SIG-M5 treated with dmso at 0.1 percent for 504 hours (cell line): ENCODE results near the gene DPH3.

ENCODE experiments used
- DNase-seq: peaks from one replicate; lab custom pipeline; 2025; ENCODE audit not compliant: unreplicated experiment; lab: John Stamatoyannopoulos, UW

DPH3 gene

DNA sequence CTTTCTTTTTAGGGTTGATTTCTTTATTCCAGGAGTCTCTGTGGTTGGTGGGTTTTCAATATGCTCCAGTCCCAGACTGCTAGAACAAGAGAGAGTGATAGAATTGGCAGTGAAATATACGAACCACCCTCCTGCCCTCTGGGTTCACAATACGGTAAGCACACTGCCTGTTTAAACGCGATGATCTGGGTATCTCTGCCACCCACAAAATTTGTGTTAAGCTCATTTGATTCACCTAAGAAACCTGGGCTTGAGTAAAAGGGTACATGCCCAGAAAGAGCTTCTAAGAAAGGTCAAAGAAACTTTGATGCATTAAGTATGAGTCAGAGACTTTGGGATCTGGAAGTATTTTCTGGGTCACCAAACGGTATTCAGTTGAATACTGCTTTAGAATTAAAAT lies 30.1 kb upstream of the DPH3 start:
- DNase-seq: no peak

DNA sequence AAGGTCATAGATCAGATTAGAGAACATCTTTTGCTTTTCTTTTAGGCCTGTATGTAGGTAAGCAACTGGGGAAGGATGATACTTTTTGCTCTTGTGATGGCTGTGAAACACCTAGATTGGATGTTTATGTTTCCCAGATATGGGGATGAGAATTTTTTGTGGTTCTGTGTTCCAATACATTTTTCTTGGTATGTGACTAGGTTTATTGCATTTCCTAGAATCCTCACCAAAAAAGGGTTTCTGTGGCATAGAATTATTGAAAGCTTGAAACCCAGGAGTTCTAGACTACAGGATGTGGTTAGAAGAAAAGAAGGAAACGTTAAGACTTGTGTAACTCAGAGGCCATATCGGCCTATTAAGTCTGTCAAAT lies 26.1 kb upstream of the DPH3 start:
- peak; percentile 82 for DNase-seq

DNA sequence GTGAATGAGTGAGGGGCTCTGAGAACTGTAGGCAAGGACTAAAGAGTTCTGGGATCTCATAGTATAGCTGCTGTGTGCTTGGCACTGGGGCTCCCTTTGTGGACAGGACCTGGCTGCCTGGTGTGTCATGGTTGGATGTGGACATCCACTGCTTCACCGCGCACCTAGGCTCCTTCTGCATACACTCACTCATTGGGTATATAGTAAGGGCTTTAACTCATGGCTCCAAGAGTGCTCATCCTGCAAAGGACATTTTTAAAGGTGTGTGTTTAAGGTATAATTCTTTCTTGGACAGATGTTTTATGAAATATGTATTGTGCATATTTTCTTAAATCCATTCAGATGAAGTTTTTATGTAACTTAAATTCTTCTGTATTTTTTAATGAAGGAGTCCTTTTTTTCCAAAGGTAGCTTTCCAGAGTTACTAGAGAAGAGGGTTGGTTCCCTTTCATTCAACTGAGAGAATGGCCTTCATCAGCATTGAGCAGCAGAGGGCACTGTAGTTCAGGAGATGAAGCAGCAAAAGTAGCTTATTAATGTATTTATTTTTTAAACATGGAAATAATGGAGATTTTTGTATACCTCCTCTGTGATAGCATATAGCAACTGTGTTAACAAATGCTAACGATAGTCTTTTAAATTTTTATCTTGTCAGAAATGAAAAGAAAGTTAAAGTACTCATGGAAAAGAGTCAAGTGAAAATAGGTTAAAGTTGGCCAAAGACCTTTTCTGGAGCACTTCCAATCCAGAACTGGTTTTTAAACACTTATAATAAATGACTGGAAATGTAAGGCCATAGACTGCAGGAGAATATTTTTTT lies 25.5 kb upstream of the DPH3 start:
- DNase-seq: peak; percentile 73

DNA sequence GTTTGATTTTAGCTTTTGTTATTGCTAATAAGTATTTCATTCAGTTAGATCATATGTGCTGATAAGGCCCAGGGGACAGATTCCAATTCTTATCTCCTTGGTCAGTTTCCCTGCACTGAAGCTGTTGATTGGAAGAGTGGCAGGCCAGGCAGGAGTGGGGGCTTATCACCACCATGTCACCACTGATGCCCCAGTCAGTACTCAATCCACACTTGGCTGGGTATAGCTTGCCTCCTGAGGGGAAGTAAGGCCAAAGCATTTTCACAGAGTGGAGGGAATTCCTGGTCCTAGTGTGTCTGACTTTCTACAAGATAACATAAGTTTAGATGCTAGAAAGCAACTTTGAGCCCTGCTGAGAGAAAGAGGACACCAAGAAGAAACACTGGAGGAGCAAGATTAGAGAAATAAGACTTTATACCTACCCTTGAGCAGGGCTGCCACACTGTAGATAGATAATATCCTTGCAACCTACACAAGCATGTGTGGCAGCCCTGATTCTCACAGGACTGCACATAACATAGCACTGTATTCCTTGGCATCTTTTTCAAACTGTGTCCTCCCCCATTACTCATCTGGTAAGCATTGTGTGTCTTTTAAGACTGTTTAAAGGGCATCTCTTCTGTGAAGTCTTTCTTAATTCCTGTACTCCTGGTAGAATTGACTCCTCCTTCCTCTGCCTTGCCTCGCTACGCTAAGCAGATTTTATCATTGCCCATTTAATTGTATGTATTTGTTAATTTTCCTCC lies 24.6 kb upstream of the DPH3 start:
- no peak for DNase-seq

DNA sequence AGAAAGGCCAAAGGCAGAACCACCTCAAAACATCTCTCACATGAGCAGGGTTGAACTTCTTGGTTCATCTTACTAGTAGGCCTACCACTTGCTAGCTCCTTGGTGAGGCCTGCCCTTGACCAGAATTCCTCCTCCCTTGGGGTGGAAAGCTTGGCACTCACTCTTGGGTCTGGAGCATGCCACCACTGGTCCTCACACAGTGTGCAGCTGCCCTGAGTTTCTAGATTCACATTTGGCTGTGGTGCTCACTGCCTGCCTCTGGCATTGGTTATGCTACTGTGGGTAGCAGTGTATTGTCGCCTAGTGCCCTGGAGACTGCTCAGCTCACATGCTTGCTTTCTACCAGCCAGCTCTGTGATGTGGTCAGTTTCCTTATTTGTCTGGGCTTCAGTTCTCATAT lies 23.9 kb upstream of the DPH3 start:
- DNase-seq: no peak

DNA sequence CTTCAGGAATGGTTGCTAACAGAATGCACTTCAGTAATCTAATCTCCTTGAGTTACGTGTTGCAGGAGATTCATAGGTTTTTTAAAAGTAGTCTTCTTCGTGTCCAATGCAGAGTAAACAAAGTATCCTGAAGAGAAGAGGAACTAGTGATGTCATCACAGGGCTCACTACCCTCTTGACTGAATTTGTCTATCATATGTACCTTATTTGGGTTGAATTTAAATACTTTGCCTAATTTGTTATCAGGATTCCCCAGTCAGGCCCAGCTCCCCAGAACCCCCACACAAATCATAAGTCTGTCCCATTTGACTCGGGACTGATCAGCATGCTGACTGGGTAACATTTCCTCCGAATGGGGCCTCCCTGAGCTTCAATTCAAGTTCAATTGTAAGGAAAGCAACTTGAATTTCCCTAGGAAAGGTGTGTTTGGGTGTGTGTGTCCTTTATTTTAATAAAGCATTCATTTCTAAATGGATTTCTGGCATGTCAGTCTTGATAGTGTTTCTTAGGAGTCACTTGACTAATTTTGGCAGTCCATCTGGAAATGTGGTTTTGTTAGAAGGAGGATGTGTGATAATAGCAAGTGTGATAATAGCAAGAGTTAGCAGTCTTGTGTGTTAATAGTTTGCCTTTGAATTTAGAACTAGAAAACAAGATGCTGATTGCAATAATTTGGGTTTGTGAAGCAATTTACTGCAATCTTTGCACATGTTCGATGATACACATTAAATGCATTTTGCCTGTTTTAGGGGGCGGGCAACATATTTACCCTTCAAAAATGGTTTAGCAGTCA lies 22.2 kb upstream of the DPH3 start:
- peak; percentile 42 for DNase-seq

DNA sequence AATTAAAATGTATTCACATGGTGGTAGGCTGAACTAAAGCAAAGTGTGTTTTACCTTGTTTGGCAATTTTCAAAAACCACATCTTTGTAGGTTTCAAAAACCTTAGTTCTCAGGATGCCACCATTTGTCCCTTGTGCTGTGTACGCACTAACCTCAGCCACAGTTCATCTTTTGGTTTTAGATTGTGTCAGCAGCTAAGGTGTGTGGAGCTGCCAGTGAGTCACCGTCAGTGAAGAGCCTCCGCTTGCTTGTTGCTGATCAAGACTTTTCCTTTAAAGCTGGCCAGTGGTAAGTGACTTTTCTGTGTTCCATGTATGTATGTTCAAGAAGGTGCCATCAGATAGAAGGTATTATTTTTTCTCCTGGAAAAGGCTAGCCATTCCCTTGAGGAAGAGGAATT lies 21.4 kb upstream of the DPH3 start:
- DNase-seq: no peak

DNA sequence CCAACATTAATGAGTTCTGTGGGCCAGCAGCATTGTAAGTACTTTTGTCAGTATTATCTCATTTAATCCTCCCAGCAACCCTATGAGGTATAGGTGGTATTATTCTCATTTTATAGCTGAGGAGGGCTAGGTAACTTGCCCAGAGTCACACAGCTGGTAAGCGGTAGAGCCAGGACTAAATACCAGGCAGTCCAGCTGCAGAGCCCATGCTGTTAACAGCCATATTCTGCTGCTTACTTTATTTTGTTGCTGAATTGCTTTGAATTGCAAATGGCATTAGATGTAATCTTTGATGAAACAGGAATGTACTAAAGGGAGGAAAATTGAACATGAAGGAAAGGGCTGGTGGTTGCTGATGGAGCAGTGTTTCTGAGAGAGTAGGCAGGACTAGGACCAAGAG lies 19.9 kb upstream of the DPH3 start:
- DNase-seq: no peak

DNA sequence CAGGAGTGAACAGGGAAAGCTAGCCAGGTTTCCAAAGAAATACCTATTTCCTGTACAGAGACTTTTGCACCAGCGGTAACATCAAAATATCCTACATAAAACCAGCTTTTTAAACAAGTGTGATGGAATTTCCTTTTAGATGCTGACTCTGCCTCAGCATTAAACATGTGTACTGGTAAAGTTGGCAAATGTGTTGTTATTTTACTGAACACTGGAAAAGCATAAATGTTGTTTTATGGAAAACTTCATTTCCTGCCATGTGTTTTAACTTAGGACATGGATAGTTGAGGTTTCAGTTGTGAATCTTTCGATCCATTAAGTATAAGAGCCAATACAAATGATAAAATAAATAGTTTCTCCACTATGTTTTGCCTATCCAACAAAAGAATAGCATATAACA lies 15.9 kb upstream of the DPH3 start:
- no peak for DNase-seq

DNA sequence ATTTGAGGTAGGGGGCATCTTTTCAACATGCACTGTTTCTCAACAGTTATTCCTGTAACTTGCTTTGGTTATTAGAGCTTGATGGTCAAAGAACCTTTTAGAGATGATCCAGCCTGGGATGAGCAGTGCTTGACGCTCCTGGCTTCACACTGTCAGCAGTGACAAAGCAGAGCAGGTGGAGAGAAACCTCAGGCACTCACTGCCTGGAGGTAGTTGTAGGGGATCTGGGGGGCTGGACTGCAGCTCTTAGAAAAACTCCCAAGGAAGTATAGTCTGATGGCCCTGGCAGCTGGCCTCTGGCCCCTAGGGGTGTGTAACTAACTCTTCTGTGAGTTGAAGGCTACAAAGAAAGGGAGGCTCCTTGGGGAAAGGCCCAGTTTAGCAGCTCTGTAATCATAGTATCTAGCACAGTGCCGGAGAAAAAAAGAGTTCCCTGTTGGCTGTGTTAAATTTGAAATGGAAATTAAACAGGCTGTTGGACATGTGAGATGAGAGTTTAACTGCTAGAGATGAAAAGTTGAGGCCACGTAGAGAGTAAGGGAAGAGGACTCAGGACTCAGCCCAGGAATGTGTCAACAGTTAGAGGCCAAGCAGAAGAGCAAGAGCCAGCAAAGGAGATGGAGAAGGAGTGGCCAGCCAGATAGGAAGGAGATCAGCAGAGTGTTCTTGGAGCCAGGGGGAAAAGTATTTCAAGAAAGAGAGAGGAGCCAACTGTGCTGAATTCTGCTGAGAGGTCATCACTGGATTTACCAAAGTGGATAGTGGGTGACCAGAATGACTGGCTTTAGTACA lies 14.5 kb upstream of the DPH3 start:
- no peak for DNase-seq

DNA sequence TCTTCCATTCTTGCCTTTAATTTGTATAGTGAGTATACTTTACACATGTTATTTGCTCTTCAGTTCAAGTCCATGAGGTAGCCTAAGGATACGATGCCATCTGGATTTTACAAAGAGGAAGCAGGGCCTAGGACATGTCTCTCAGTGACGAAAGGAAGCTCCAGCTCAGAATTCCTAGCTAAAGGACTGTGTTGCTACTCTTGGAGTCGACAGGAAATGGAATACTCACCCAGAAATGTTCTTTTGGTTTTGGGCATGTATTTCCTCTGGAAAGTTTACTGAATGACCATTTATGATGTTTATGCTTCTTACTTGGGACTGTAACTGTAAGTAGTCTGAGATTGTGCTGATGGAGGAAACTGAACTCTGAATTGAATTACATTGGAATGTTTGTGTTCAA lies 12.7 kb upstream of the DPH3 start:
- DNase-seq: no peak

DNA sequence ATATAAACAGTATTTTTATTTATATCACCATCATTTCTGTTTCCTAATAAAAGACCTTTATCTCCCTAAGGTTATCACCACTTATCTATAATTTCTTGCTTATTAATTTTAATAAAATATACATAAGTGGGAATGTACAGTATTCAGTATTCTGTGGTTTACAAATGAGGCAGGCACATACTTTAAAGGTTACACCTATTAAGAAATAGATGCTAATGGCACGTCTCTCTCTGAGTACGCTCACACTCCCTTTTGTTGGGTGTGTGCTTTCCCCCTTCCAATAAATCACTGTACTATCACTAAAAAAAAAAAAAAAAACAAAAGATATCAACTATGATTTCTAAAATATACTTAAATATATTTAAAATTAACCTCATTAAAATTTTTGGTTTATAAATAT lies 9.1 kb upstream of the DPH3 start:
- DNase-seq: no peak

DNA sequence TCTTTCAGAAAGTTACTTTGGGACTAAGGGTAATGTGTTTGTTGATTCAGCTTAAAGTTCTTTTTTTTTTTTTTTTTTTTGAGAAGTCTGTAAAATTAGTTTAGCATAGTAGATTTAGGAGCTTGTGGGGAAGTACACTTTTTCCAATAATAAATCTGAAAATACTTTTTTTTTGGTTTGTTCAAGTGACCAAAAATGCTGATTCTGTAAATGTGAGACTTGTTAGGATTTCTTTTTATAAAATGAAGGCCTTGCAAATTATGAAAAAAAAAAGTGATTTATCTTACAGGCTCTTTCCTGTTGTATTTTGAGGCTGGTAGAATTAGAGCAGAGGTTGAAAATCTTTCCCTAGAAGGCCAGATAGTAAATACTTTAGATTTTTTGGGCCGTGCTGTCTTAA lies 7.8 kb upstream of the DPH3 start:
- no peak for DNase-seq

DNA sequence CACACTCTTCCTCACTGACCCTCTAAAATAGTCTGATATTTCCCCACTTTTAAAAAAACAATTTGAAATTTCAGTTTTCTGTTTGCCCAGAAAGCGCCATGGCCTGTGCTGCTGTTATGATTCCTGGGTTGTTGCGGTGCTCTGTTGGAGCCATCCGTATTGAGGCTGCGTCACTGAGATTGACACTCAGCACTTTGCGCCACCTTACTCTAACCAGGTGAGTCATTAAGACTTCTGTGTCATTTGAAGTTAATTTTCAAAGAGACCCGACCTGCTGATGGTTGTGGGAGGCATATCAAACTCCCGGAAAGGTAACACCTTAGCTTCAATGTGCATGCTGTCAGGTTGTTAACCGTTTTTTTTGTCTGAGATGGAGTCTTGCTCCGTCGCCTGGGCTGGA lies 6.1 kb upstream of the DPH3 start:
- no peak for DNase-seq

DNA sequence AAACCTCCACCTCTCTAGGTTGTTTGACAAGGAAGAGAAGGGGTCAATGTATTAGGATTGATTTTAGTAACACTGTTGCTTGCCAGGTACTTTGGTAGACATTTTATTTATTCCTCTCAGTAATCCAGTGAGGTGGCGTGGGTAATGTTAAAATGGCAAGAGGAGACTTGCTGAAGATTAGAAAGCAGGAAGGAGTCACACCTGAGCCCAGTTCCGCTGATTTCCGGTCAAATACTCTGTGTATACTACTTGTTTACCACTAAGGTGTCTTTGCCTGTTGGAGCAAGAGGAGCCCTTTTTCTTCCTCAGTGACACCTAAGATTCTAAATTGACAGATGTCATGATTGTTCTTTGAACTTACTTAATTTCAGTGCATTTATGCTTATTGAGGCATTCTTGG lies 2.0 kb upstream of the DPH3 start:
- DNase-seq: no peak

DNA sequence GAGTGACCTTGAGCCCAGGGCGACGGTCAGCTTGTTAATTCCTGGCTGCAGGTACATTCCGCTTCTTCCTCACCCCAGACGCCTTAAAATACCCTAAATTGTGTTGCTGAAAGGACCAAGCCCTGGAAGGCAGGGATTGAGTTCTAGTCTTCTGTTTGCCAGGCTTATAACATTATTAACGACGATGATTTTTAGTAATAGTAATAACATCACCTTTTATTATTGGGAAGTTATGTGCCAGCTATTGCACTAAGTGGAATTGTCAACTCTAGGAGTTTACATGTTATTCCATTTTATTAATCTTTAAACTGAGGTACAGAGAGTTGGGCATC lies 678 bp upstream of the DPH3 start:
- DNase-seq: no peak

DNA sequence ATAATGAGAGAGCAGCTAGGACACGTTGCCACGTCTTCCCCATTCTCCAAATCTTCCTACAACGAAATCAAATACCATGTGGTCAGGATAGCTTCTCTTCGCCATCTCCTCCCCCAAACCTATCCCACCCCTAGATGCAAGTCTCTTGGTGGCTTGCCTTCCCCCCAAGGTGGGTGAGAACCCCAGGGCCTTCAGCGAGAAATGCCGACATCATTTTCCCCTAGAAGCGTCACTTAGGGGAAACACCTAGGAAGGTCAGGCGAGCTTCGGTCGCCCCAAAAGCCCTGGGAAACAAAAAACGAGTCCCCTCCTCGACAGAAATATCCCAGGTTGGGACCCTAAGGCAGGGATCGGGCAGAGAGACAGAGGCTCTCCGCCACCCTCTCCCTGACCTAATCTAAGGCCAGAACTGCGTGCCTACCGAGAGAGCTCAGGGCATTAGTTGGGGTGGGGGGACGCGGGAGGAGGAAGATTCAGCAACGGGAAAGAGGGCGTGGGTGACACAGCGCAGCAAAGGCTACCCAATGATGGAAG lies 502 bp downstream of the DPH3 start:
- peak; percentile 8 for DNase-seq

DNA sequence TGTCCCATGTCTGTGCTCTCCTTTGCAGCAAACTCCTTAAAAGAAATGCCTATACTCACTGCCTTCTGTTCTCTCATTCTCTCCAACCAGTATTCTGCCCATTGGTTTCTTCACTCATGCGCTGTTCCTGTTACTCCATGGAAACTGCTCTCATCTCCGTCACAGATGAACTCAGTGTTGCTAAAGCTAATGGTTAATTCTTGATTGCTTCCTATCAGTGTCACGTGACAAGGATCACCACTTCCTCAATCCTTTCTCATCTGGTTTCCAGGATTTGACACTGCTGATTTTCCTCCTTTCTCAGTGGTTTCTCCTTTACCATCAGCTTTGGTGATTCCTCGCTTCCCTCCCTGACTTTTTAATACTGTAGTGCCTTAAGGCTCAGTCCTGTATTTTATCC lies 2.6 kb downstream of the DPH3 start:
- DNase-seq: no peak

DNA sequence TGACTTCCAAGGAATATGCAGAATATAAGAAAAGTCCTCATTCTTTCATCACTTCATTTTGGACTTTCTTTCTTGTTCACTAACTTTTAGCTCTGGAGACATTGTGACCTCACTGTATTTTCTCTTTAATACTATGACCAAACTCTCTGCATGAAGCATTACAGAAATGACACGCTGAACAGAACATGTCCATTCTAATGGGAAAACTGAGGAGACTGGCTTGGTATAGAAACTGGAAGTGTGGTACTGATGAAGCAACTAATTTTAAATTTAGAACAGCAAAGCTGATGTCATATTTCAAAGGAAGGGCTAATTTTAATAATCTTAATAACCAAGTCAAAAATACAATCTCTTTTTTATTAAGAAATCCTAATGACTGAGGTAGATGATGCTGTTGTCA lies 4.7 kb downstream of the DPH3 start:
- DNase-seq: no peak

DNA sequence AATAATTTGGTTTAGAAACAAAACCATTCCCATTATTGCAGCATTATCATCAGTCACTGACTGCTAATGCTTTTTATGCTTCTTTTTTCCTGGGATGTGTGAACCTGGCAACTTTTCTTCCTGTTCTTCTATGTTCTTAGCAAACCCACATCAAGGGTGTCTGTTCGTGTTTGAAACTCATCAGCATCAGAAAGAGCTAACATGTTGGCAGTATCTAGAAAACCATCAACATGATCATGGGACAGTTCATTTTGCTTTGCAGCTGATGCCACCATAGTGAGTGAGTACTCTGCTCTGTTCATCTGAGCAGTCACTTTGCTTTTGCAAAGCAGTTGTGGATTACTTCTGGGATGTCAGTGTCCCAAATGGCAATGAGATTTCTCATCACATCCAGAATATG lies 5.9 kb downstream of the DPH3 start:
- no peak for DNase-seq

DNA sequence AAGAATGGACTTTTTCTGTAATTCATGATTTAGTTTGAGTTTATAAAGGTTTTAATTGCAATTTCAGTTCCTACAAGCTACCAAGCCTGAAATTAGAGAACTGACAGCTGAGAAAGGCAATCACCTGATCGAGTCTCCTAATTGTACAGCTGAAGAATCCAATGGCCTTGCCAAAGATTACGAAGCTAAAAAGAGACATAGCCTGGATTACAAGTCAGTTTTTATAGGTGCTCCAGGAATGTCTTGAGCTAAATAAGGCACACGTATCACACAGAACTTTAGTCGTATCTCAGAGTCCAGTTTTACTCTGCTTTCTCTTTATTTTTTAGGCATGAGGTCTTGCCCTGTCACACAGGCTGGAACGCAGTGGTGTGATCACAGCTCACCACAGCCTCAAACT lies 6.6 kb downstream of the DPH3 start:
- DNase-seq: no peak
